H1 (cell line): ENCODE results near the gene CAMK2A. TPM values are rescaled to one million over a fixed set of nuclear protein-coding genes. Genes with fewer than 3 reads are reported as not detected.

Experiments
- CTCF ChIA-PET: fragments of 300-600 bp; sonication (Branson Sonifier 250); formaldehyde crosslinking; loops from one replicate; lab custom pipeline; 2021; ENCODE audit not compliant: partially characterized antibody; lab: Charles Lee
- POLR2A ChIA-PET: fragments of 300-600 bp; sonication (Branson Sonifier 250); formaldehyde crosslinking; loops from one replicate; lab custom pipeline; 2021; ENCODE audit warnings: inconsistent platforms; ENCODE audit not compliant: partially characterized antibody; lab: Charles Lee
- DNase-seq, 2 experiments: peaks; one replicate each; pipeline versions ENCODE4 v3.0.0 to v3.0.0-alpha.2; 2010 to 2022; ENCODE audit warnings: low spot score in 2 of 2, low read depth in 1 of 2, mixed read lengths in 1 of 2
- FAIRE-seq: peaks from 2 replicates; lab custom pipeline; 2011; peaks lifted over from hg19 to GRCh38; lab: Jason Lieb, UNC
- H2AFZ ChIP-seq: 2 replicates; pipeline ENCODE4 v1.8.1; 2012; ENCODE audit warnings: low read length, inconsistent platforms
- H2AK5ac ChIP-seq: 2 replicates; pipeline ENCODE4 v1.6.1; 2013; ENCODE audit warnings: low read depth, low read length
- H2BK120ac ChIP-seq: replicated peaks from 2 replicates; pipeline ENCODE3; 2013; ENCODE audit warnings: low read depth, low read length, inconsistent platforms
- H2BK12ac ChIP-seq: 2 replicates; pipeline ENCODE4 v1.6.1; 2013; ENCODE audit warnings: low read depth, low read length
- H2BK15ac ChIP-seq: 2 replicates; pipeline ENCODE4 v1.6.1; 2013; ENCODE audit warnings: low read length
- H2BK20ac ChIP-seq: 2 replicates; pipeline ENCODE4 v1.6.1; 2013; ENCODE audit warnings: low read length
- H2BK5ac ChIP-seq: 2 replicates; pipeline ENCODE4 v1.6.1; 2013; ENCODE audit warnings: low read depth, low read length
- H3K14ac ChIP-seq: 2 replicates; pipeline ENCODE4 v1.6.1; 2013; ENCODE audit warnings: inconsistent platforms; ENCODE audit not compliant: insufficient read length
- H3K18ac ChIP-seq: 2 replicates; pipeline ENCODE4 v1.6.1; 2013; ENCODE audit warnings: low read length; ENCODE audit errors: extremely low read depth
- H3K23ac ChIP-seq: 2 replicates; pipeline ENCODE4 v1.6.1; 2013; ENCODE audit warnings: inconsistent platforms; ENCODE audit not compliant: insufficient read length
- H3K23me2 ChIP-seq: 2 replicates; pipeline ENCODE4 v1.6.1; 2013; ENCODE audit warnings: low read depth, low read length
- H3K27ac ChIP-seq: 2 replicates; pipeline ENCODE4 v1.6.1; 2011; ENCODE audit warnings: low read depth, low read length, inconsistent platforms
- H3K27me3 ChIP-seq, 4 experiments: replicated peaks in 1 of 4; 1 replicate in 1 of 4; 2 replicates in 3 of 4; pipeline versions ENCODE4 v1.6.1 to v1.8.1; 2011 to 2013; ENCODE audit warnings: low read length in 3 of 4, mild to moderate bottlenecking in 3 of 4, inconsistent platforms in 2 of 4, mixed read lengths in 2 of 4, moderate library complexity in 1 of 4; ENCODE audit not compliant: control insufficient read depth in 3 of 4, insufficient read depth in 3 of 4; ENCODE audit errors: extremely low read depth in 1 of 4
- H3K36me3 ChIP-seq, 4 experiments: 2 replicates each; pipeline versions ENCODE4 v1.6.1 to v1.8.1; 2011 to 2013; ENCODE audit warnings: mild to moderate bottlenecking in 4 of 4, low read length in 3 of 4, moderate library complexity in 2 of 4, control low read depth in 1 of 4, inconsistent platforms in 1 of 4; ENCODE audit not compliant: insufficient read depth in 4 of 4, control insufficient read depth in 2 of 4
- H3K4ac ChIP-seq: replicated peaks from 2 replicates; pipeline ENCODE3; 2013; ENCODE audit warnings: low read length, low read depth, mixed read lengths, inconsistent platforms; ENCODE audit not compliant: insufficient read length
- H3K4me1 ChIP-seq, 4 experiments: replicated peaks in 1 of 4; 1 replicate in 1 of 4; 2 replicates in 3 of 4; pipeline versions ENCODE4 v1.6.1 to v1.8.1; 2011 to 2013; ENCODE audit warnings: low read length in 3 of 4, inconsistent platforms in 2 of 4, mixed read lengths in 1 of 4; ENCODE audit not compliant: insufficient read depth in 4 of 4, control insufficient read depth in 3 of 4
- H3K4me2 ChIP-seq, 2 experiments: 2 replicates each; pipeline versions ENCODE4 v1.6.1 to v1.8.1; 2011 to 2013; ENCODE audit warnings: low read depth in 2 of 2, low read length in 2 of 2, control low read depth in 1 of 2, inconsistent platforms in 1 of 2, mild to moderate bottlenecking in 1 of 2; ENCODE audit not compliant: insufficient read depth in 1 of 2
- H3K4me3 ChIP-seq, 4 experiments: fragments of 200-600, 300-600 bp in 1 of 4; sonication (generic), shearing (Covaris generic), sonication (Bioruptor Twin) in 1 of 4; 2 replicates each; pipeline versions ENCODE4 v1.5.1 to v1.8.1; 2011 to 2016; ENCODE audit warnings: low read length in 4 of 4, low read depth in 3 of 4, control low read depth in 2 of 4, inconsistent platforms in 2 of 4, mild to moderate bottlenecking in 2 of 4, mixed read lengths in 1 of 4, moderate library complexity in 1 of 4; ENCODE audit not compliant: insufficient read depth in 2 of 4; ENCODE audit errors: extremely low read depth in 1 of 4
- H3K56ac ChIP-seq: replicated peaks from 2 replicates; pipeline ENCODE3; 2013; ENCODE audit warnings: low read depth, mild to moderate bottlenecking, mixed read lengths, low read length, inconsistent platforms; ENCODE audit not compliant: insufficient read length
- H3K79me1 ChIP-seq: 2 replicates; pipeline ENCODE4 v1.6.1; 2013; ENCODE audit warnings: low read depth, low read length, control low read depth
- H3K79me2 ChIP-seq, 2 experiments: 2 replicates each; pipeline versions ENCODE4 v1.6.1 to v1.8.1; 2012 to 2013; ENCODE audit warnings: low read length in 2 of 2, mild to moderate bottlenecking in 2 of 2, inconsistent platforms in 1 of 2; ENCODE audit not compliant: insufficient read depth in 2 of 2, control insufficient read depth in 1 of 2
- H3K9ac ChIP-seq, 4 experiments: replicated peaks in 1 of 4; 1 replicate in 1 of 4; 2 replicates in 3 of 4; pipeline versions ENCODE4 v1.6.1 to v1.8.1; 2011 to 2013; ENCODE audit warnings: low read depth in 3 of 4, low read length in 3 of 4, control low read depth in 2 of 4, mild to moderate bottlenecking in 2 of 4, moderate library complexity in 2 of 4, inconsistent platforms in 1 of 4; ENCODE audit errors: extremely low read depth in 1 of 4
- H3K9me3 ChIP-seq, 2 experiments: 2 replicates each; pipeline versions ENCODE4 v1.6.1 to v1.8.1; 2012 to 2013; ENCODE audit warnings: mild to moderate bottlenecking in 2 of 2, moderate library complexity in 2 of 2, control low read depth in 1 of 2, inconsistent platforms in 1 of 2, low read depth in 1 of 2, low read length in 1 of 2, mixed read lengths in 1 of 2; ENCODE audit not compliant: insufficient read depth in 2 of 2
- H4K20me1 ChIP-seq, 2 experiments: replicated peaks in 1 of 2; 2 replicates each; pipeline versions ENCODE3 to v1.8.1; 2011 to 2013; ENCODE audit warnings: inconsistent platforms in 2 of 2, low read length in 2 of 2, mild to moderate bottlenecking in 1 of 2; ENCODE audit not compliant: insufficient read depth in 2 of 2, control insufficient read depth in 1 of 2
- H4K5ac ChIP-seq: 2 replicates; pipeline ENCODE4 v1.6.1; 2013; ENCODE audit warnings: low read length, low read depth, mixed read lengths, inconsistent platforms; ENCODE audit not compliant: insufficient read length
- H4K8ac ChIP-seq: 2 replicates; pipeline ENCODE4 v1.8.0; 2013; ENCODE audit warnings: mild to moderate bottlenecking, moderate library complexity, low read length, inconsistent platforms; ENCODE audit not compliant: insufficient read depth; ENCODE audit errors: extremely low read depth
- H4K91ac ChIP-seq: replicated peaks from 2 replicates; pipeline ENCODE3; 2013; ENCODE audit warnings: low read length, mixed read lengths, inconsistent platforms; ENCODE audit not compliant: insufficient read length
- CHD1 ChIP-seq: IDR thresholded peaks from 2 replicates; pipeline ENCODE4 v1.6.1; 2012; ENCODE audit warnings: low read depth, low read length, improper control_type of control experiment
- KDM1A ChIP-seq: fragments of 200-600, 300-600 bp; sonication (generic); IDR thresholded peaks from 2 replicates; pipeline ENCODE4 v1.7.1; 2016; ENCODE audit warnings: mild to moderate bottlenecking, low read length, borderline replicate concordance
- RAD21 ChIP-seq, 2 experiments: IDR thresholded peaks in 1 of 2; conservative IDR thresholded peaks in 1 of 2; 2 replicates each; pipeline ENCODE4 v1.6.1; 2011; ENCODE audit warnings: low read depth in 2 of 2, low read length in 2 of 2, improper control_type of control experiment in 1 of 2, inconsistent platforms in 1 of 2, mild to moderate bottlenecking in 1 of 2, moderate library complexity in 1 of 2
- SAP30 ChIP-seq: fragments of 300-600 bp; sonication (generic); IDR thresholded peaks from 2 replicates; pipeline ENCODE4 v1.7.1; 2012; ENCODE audit warnings: low read length, moderate library complexity, mild to moderate bottlenecking, inconsistent platforms; ENCODE audit not compliant: insufficient read depth, insufficient replicate concordance
- SIRT6 ChIP-seq: IDR thresholded peaks from one replicate; pipeline ENCODE4 v1.7.1; 2012; ENCODE audit warnings: low read length, inconsistent platforms
- SP1 ChIP-seq: IDR thresholded peaks from 2 replicates; pipeline ENCODE4 v1.6.1; 2011; ENCODE audit warnings: low read depth, low read length
- WGBS, 2 experiments: shearing (Covaris generic) in 1 of 2; methylation state at CpG; one replicate each; pipeline versions ENCODE4 v1.1.6 to v1.1.7; 2013 to 2015; ENCODE audit warnings: low lambda C conversion rate in 2 of 2, mixed read lengths in 2 of 2, inconsistent platforms in 1 of 2, low coverage in 1 of 2, missing lambda C conversion rate in 1 of 2; ENCODE audit not compliant: insufficient replicate concordance in 2 of 2, insufficient coverage in 1 of 2, insufficient read length in 1 of 2; ENCODE audit errors: extremely low coverage in 1 of 2, missing lambda C conversion rate in 1 of 2; 5-methylcytosine and 5-hydroxymethylcytosine counted together
- polyA plus RNA-seq, 7 experiments: library from polyadenylated mRNA; depleted of rRNA in 3 of 7; stranded (reverse) in 5 of 7; unstranded in 2 of 7; fragments of >200 nt in 5 of 7; fragments of 200-250 nt in 2 of 7; gene quantifications; 1 replicate in 5 of 7; 2 replicates in 1 of 7; 4 replicates in 1 of 7; pipeline versions ENCODE4 v1.2.1 to v1.2.3, GENCODE V29; 2011 to 2013; ENCODE audit warnings: missing spikeins in 2 of 7, mixed read lengths in 2 of 7
- total RNA-seq: library from RNA; stranded (reverse); fragmentation: NEBNext Ultra II Directional; extraction: Animal tissue kit (Norgen Biotek cat#: 25700); gene quantifications from 2 replicates; pipeline ENCODE4 v1.2.1, GENCODE V29; 2021

Gene CAMK2A
- total and polyA plus RNA-seq, 2 of the 8 experiments (the other 6 are each of a cell fraction or from before 2014, with no cell fraction given): 0.20 to 0.28 TPM

DNA sequence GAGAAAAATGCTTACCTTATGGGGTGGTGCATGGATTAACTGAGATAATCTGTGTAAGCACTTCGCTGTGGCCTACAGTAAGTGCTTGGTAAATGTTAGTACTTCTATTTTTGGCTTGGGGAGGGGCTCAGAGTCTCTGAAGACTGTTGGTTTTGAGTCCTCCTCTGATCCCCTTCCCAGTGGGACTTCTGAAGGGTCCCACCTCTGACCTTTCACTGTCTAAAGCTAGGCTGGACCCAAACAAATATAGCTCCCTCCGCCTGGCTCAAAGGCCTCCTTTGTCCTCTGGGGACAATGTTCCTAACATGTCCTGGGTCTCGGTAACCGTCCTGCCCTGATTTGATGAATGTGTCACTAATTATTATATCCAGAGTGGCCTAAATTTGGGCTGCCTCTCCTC is 34.8 kb downstream of the CAMK2A start:
- H4K5ac ChIP-seq: no peak overlapping the region
- no peak overlapping the region for H3K18ac ChIP-seq
- H3K79me1 ChIP-seq: no peaks in the 10 kb centered on the region
- H2BK15ac ChIP-seq: no peak overlapping the region
- CTCF ChIA-PET: interaction anchor here (0.8 to 5.8 kb wide), 21 partner anchors 11 to 154 kb away, joined by 3 to 23 read pairs (median 4); partner anchors contain the start of gene SLC6A7
- H2AFZ ChIP-seq: no peak overlapping the region
- POLR2A ChIA-PET: interaction anchor here (0.5 to 1.3 kb wide), 4 partner anchors 8 to 190 kb away, joined by 3 to 4 read pairs (median 3); no protein-coding TSS in a partner anchor
- H4K8ac ChIP-seq: no peak overlapping the region
- no peak overlapping the region for H3K4me3 ChIP-seq
- H3K4ac ChIP-seq: no peak overlapping the region
- DNase-seq (no peak), FAIRE-seq (no peak)
- no peaks in the 10 kb centered on the region for H3K79me2 ChIP-seq
- no peak overlapping the region for H2BK20ac ChIP-seq
- H3K56ac ChIP-seq: no peak overlapping the region
- H2BK12ac ChIP-seq: no peak overlapping the region
- H3K4me2 ChIP-seq: no peak overlapping the region
- peaks cover 0 to 3% (median 1%) of the 10 kb centered on the region in 4 experiments; a peak in 3 of 7 replicates for H3K4me1 ChIP-seq
- H4K91ac ChIP-seq: no peak overlapping the region
- H3K27me3 ChIP-seq: no peaks in the 10 kb centered on the region; a peak in 2 of 7 replicates
- 93% methylated on average over 4 of the region's 4 CpGs; no CpG with 5 or more reads in 1 of the 2 experiments for WGBS, 2 experiments
- H2BK5ac ChIP-seq: no peak overlapping the region
- H2BK120ac ChIP-seq: no peak overlapping the region
- H2AK5ac ChIP-seq: no peak overlapping the region
- no peak overlapping the region for H3K9ac ChIP-seq
- no peaks in the 10 kb centered on the region for H3K9me3 ChIP-seq
- no peaks in the 10 kb centered on the region for H4K20me1 ChIP-seq
- H3K14ac ChIP-seq: no peak overlapping the region
- no peaks in the 10 kb centered on the region for H3K36me3 ChIP-seq
- H3K27ac ChIP-seq: no peak overlapping the region
- H3K23ac ChIP-seq: no peak overlapping the region
- H3K23me2 ChIP-seq: no peaks in the 10 kb centered on the region
- TF ChIP-seq SIRT6 (no peak), CHD1 (no peak), KDM1A (no peak), RAD21 (IDR thresholded peaks at IDR 0.05 in 1 of 2, conservative IDR thresholded peaks at IDR 0.05 in 1 of 2; ENCODE audit: low read depth in 2 of 2, low read length in 2 of 2) (no peak), SAP30 (no peak), SP1 (no peak)
